Measurements from ENCODE around the gene PPP1R14C.

The PPP1R14C gene

GRCh38 chr6:150139533-150139932, 3.3 kb upstream of the PPP1R14C start:
- no peak for DNase-seq

GRCh38 chr6:150140236-150140969, 2.4 kb upstream of the PPP1R14C start:
- DNase-seq: no peak

GRCh38 chr6:150142097-150142669, 661 bp upstream of the PPP1R14C start:
- no peak for DNase-seq

- DNase-seq: no peak
Observed at GRCh38 chr6:150143516-150144293, 861 bp downstream of the PPP1R14C start.

GRCh38 chr6:150144294-150144868, 1.5 kb downstream of the PPP1R14C start:
- DNase-seq: no peak

GRCh38 chr6:150145427-150145826, 2.6 kb downstream of the PPP1R14C start:
- no peak for DNase-seq

GRCh38 chr6:150145830-150146229, 3.0 kb downstream of the PPP1R14C start:
- DNase-seq: no peak

GRCh38 chr6:150146436-150146835, 3.6 kb downstream of the PPP1R14C start:
- no peak for DNase-seq

- no peak for DNase-seq
Observed at GRCh38 chr6:150149146-150149545, 6.3 kb downstream of the PPP1R14C start.

- no peak for DNase-seq
Observed at GRCh38 chr6:150150458-150150820, 7.6 kb downstream of the PPP1R14C start.

- DNase-seq: no peak
Observed at GRCh38 chr6:150150821-150151646, 8.2 kb downstream of the PPP1R14C start.

GRCh38 chr6:150152891-150153876, 10.3 kb downstream of the PPP1R14C start:
- DNase-seq: no peak

- no peak for DNase-seq
Observed at GRCh38 chr6:150153905-150154492, 11.2 kb downstream of the PPP1R14C start.

- no peak for DNase-seq
Observed at GRCh38 chr6:150156460-150156859, 13.6 kb downstream of the PPP1R14C start.

- no peak for DNase-seq
Observed at GRCh38 chr6:150157081-150157480, 14.2 kb downstream of the PPP1R14C start.

- DNase-seq: no peak
Observed at GRCh38 chr6:150159757-150160156, 16.9 kb downstream of the PPP1R14C start.

GRCh38 chr6:150163970-150164369, 21.1 kb downstream of the PPP1R14C start:
- DNase-seq: no peak

GRCh38 chr6:150165020-150165702, 22.3 kb downstream of the PPP1R14C start:
- no peak for DNase-seq

- no peak for DNase-seq
Observed at GRCh38 chr6:150167479-150167873, 24.6 kb downstream of the PPP1R14C start.

GRCh38 chr6:150169181-150169580, 26.3 kb downstream of the PPP1R14C start:
- no peak for DNase-seq

Measured in cortex of kidney (tissue), 1 donor.